Measurements from ENCODE around the gene GARNL3. TPM values are rescaled to one million over a fixed set of nuclear protein-coding genes. Genes with fewer than 3 reads are reported as not detected.

The GARNL3 gene
- total and polyA plus RNA-seq, 2 experiments from 2014 or later, result 8.7 to 21.9 TPM

- Histone ChIP-seq H3K4me2 (no peak overlapping the region), H3K4me1 (ENCODE audit: insufficient read depth) (no peaks in the 10 kb centered on the region), H3K79me2 (replicated peaks; ENCODE audit: insufficient read depth) (no peaks in the 10 kb centered on the region), H3K36me3 (ENCODE audit: insufficient read depth) (no peaks in the 10 kb centered on the region), H3F3A (replicated peaks; ENCODE audit: low read depth) (no peaks in the 10 kb centered on the region), H3K27ac (ENCODE audit: low read depth) (no peak overlapping the region; the same call in 1 of the 2 replicates), H4K20me1 (replicated peaks; ENCODE audit: insufficient read depth) (peaks cover 3% of the 10 kb centered on the region), H3K9me2 (ENCODE audit: insufficient read depth) (no peaks in the 10 kb centered on the region), H2AFZ (no peak overlapping the region), H3K4me3 (no peak overlapping the region), H3K27me3 (ENCODE audit: insufficient read depth) (no peaks in the 10 kb centered on the region)
- no peak overlapping the region for H3K4me3 Mint-ChIP-seq
- ATAC-seq, result no peak
- TF ChIP-seq EZH2 (IDR thresholded peaks at IDR 0.05; ENCODE audit: low read depth, unreplicated experiment), result no peak
- no peak for TF ChIP-seq ZNF331 (CRISPR knock-in tag; IDR thresholded peaks at IDR 0.05; ENCODE audit: low read depth)
- TF ChIP-seq POLR2AphosphoS5 (IDR thresholded peaks at IDR 0.05; ENCODE audit: low read depth), result no peak
- TF ChIP-seq CREB1 (CRISPR knock-in tag; IDR thresholded peaks at IDR 0.05; ENCODE audit: low read depth), result no peak
- no peak for TF ChIP-seq EZH2phosphoT487 (IDR thresholded peaks at IDR 0.05; ENCODE audit: unreplicated experiment)
- no peak for TF ChIP-seq ETS1 (IDR thresholded peaks at IDR 0.05)
- TF ChIP-seq, protein P1, sequence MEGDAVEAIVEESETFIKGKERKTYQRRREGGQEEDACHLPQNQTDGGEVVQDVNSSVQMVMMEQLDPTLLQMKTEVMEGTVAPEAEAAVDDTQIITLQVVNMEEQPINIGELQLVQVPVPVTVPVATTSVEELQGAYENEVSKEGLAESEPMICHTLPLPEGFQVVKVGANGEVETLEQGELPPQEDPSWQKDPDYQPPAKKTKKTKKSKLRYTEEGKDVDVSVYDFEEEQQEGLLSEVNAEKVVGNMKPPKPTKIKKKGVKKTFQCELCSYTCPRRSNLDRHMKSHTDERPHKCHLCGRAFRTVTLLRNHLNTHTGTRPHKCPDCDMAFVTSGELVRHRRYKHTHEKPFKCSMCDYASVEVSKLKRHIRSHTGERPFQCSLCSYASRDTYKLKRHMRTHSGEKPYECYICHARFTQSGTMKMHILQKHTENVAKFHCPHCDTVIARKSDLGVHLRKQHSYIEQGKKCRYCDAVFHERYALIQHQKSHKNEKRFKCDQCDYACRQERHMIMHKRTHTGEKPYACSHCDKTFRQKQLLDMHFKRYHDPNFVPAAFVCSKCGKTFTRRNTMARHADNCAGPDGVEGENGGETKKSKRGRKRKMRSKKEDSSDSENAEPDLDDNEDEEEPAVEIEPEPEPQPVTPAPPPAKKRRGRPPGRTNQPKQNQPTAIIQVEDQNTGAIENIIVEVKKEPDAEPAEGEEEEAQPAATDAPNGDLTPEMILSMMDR (conservative IDR thresholded peaks at IDR 0.05; ENCODE audit: low read depth in 2 of 2), result no peak
- no peak for TF ChIP-seq JUNB (IDR thresholded peaks at IDR 0.05; ENCODE audit: unreplicated experiment)
- TF ChIP-seq STAT1 (IDR thresholded peaks at IDR 0.05; ENCODE audit: unreplicated experiment), result no peak
- no peak for TF ChIP-seq NANOG (IDR thresholded peaks at IDR 0.05; ENCODE audit: borderline replicate concordance)
- peaks cover 4% of the 10 kb centered on the region; the same call in 2 of the 3 replicates for H3K4me1 Mint-ChIP-seq
- DNase-seq (ENCODE audit: low spot score), result no peak
- peaks cover 3% of the 10 kb centered on the region for H3K27me3 Mint-ChIP-seq (ENCODE audit: insufficient read depth, low read depth, poor library complexity)
- H3K36me3 Mint-ChIP-seq (ENCODE audit: low read depth), result peaks cover 5% of the 10 kb centered on the region; the same call in 2 of the 3 replicates
- H3K27ac Mint-ChIP-seq, result no peak overlapping the region
- no peaks in the 10 kb centered on the region for H3K9me3 Mint-ChIP-seq
Measured at GRCh38 chr9:127278372-127278771, 13.8 kb downstream of the GARNL3 start.

DNA sequence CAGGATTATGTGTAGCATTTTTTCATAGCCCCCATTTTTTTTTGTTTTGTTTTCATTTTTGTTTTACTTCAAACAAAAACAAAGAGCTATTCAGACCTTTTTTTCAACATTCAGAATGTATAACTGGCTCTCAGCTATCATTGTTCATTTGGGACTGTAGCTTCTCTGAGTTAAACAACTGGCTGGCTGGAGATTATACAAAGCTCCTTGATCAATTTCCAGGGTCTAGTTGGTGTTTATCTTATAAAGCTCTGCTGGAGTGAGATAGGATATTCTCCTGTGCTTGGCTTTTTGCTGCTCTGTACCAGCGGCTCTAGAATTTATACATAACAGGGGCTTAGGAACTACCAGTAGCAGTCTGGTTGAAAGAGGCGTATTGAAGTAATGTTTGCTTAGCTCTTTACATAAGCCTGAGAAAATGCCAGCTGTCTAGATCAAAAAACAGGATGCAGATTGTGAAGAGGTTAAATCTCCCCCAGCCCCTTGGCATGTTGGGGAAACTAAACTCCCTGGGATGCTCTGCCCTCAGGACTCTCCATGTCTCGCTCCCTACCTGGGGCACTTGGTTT is 15.2 kb downstream of the GARNL3 start:
- peaks cover 3% of the 10 kb centered on the region for H4K20me1 ChIP-seq (replicated peaks; ENCODE audit: insufficient read depth)
- no peak overlapping the region for H3K4me3 ChIP-seq
- Mint-ChIP-seq H3K27ac (no peak overlapping the region), H3K4me1 (peaks cover 4% of the 10 kb centered on the region; the same call in 2 of the 3 replicates), H3K36me3 (ENCODE audit: low read depth) (peaks cover 5% of the 10 kb centered on the region; the same call in 2 of the 3 replicates), H3K4me3 (no peak overlapping the region), H3K9me3 (no peaks in the 10 kb centered on the region), H3K27me3 (ENCODE audit: insufficient read depth, low read depth, poor library complexity) (peaks cover 3% of the 10 kb centered on the region)
- H3K4me1 ChIP-seq (ENCODE audit: insufficient read depth), result no peaks in the 10 kb centered on the region
- H3F3A ChIP-seq (replicated peaks; ENCODE audit: low read depth), result no peaks in the 10 kb centered on the region
- H3K79me2 ChIP-seq (replicated peaks; ENCODE audit: insufficient read depth), result no peaks in the 10 kb centered on the region
- H3K27me3 ChIP-seq (ENCODE audit: insufficient read depth), result no peaks in the 10 kb centered on the region
- no peak overlapping the region for H3K4me2 ChIP-seq
- H3K36me3 ChIP-seq (ENCODE audit: insufficient read depth), result no peaks in the 10 kb centered on the region
- no peak overlapping the region for H2AFZ ChIP-seq
- no peak for TF ChIP-seq CREB1 (CRISPR knock-in tag; IDR thresholded peaks at IDR 0.05; ENCODE audit: low read depth)
- no peak for TF ChIP-seq ETS1 (IDR thresholded peaks at IDR 0.05)
- no peak for TF ChIP-seq JUNB (IDR thresholded peaks at IDR 0.05; ENCODE audit: unreplicated experiment)
- TF ChIP-seq, protein P1 (conservative IDR thresholded peaks at IDR 0.05; ENCODE audit: low read depth in 2 of 2), result no peak
- no peak for DNase-seq (ENCODE audit: low spot score)
- no peaks in the 10 kb centered on the region for H3K9me2 ChIP-seq (ENCODE audit: insufficient read depth)
- H3K27ac ChIP-seq (ENCODE audit: low read depth), result no peak overlapping the region
- no peak for ATAC-seq
